Measurements from ENCODE around the gene GPR78. TPM values are rescaled to one million over a fixed set of nuclear protein-coding genes. Genes with fewer than 3 reads are reported as not detected.

Gene GPR78
- total RNA-seq, 6 donors from 2014 or later = 0.03 to 0.07 TPM; not detected in 4

DNA sequence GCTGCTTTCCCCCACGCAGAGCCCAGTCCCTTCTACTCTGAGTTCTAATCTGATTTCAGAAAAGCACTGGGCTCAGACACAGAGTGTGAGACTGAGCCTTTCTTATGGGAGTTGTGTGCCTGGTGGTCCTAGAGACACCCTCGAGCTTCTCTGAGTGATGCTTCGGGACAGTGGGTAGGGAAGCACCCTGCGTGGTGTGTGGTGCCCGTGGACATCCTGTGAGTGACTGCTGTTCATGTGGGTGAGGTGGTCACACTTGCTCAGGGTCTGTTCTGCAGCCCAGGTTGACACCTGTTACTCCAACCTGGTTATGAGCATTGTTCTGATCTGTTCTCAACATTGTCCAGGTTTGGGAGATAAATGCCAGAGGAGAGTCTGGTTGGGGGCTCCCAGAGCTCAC is 6.1 kb downstream of the GPR78 start:
- Histone ChIP-seq H3K4me3 (no peak overlapping the region), H3K4me1 (no peaks in the 10 kb centered on the region), H3K27me3 (peaks cover 0 to 7% (median 0%) of the 10 kb centered on the region in 4 donors), H3K9me3 (no peaks in the 10 kb centered on the region), H3K27ac (no peak overlapping the region), H3K36me3 (no peaks in the 10 kb centered on the region)
- TF ChIP-seq POLR2AphosphoS5 (IDR thresholded peaks at IDR 0.05) (no peak), EP300 (IDR thresholded peaks at IDR 0.05) (no peak), POLR2A (IDR thresholded peaks at IDR 0.05) (no peak)
- TF ChIP-seq, protein P1, sequence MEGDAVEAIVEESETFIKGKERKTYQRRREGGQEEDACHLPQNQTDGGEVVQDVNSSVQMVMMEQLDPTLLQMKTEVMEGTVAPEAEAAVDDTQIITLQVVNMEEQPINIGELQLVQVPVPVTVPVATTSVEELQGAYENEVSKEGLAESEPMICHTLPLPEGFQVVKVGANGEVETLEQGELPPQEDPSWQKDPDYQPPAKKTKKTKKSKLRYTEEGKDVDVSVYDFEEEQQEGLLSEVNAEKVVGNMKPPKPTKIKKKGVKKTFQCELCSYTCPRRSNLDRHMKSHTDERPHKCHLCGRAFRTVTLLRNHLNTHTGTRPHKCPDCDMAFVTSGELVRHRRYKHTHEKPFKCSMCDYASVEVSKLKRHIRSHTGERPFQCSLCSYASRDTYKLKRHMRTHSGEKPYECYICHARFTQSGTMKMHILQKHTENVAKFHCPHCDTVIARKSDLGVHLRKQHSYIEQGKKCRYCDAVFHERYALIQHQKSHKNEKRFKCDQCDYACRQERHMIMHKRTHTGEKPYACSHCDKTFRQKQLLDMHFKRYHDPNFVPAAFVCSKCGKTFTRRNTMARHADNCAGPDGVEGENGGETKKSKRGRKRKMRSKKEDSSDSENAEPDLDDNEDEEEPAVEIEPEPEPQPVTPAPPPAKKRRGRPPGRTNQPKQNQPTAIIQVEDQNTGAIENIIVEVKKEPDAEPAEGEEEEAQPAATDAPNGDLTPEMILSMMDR (IDR thresholded peaks at IDR 0.05) = no peak
- no peak for ATAC-seq (ENCODE audit: low FRiP score in 2 of 2)
- WGBS, 2 donors = 34 to 58% methylated on average over 2 to 5 of the region's 5 CpGs
- DNase-seq = no peak

DNA sequence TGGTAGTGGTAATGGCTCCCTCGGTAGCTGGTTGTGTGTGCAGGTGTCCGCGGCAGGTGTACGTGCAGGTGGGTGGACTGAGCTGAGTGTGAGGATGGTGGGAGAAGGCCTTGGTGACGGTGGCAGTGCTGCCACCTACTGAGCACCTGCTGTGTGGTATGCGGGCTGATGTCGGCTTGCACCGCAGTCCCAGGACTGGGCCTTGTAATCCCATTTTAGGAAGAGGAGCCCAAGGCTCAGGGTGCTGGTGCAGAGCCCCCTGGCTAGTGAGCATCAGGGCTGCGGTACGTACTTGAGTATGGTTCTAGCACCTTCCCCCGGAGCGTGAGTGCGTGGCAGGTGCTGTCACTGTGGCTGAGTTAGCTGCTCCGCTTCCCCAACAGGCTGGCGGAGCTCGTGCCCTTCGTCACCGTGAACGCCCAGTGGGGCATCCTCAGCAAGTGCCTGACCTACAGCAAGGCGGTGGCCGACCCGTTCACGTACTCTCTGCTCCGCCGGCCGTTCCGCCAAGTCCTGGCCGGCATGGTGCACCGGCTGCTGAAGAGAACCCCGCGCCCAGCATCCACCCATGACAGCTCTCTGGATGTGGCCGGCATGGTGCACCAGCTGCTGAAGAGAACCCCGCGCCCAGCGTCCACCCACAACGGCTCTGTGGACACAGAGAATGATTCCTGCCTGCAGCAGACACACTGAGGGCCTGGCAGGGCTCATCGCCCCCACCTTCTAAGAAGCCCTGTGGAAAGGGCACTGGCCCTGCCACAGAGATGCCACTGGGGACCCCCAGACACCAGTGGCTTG is 6.7 kb downstream of the GPR78 start:
- no peak overlapping the region for H3K4me3 ChIP-seq
- no peaks in the 10 kb centered on the region for H3K36me3 ChIP-seq
- ATAC-seq (ENCODE audit: low FRiP score in 2 of 2) (no peak), DNase-seq (peak; percentile 18 to 71)
- H3K9me3 ChIP-seq = no peaks in the 10 kb centered on the region
- H3K27me3 ChIP-seq = peaks cover 0 to 7% (median 0%) of the 10 kb centered on the region in 4 donors
- no peaks in the 10 kb centered on the region for H3K4me1 ChIP-seq
- 76% methylated on average over 22 of the region's 37 CpGs; no CpG with 5 or more reads in 1 of the 2 donors for WGBS, 2 donors
- TF ChIP-seq, protein P1 (IDR thresholded peaks at IDR 0.05) = no peak
- no peak for TF ChIP-seq POLR2A (IDR thresholded peaks at IDR 0.05)
- no peak for TF ChIP-seq POLR2AphosphoS5 (IDR thresholded peaks at IDR 0.05)
- TF ChIP-seq EP300 (IDR thresholded peaks at IDR 0.05) = no peak
- no peak overlapping the region for H3K27ac ChIP-seq

DNA sequence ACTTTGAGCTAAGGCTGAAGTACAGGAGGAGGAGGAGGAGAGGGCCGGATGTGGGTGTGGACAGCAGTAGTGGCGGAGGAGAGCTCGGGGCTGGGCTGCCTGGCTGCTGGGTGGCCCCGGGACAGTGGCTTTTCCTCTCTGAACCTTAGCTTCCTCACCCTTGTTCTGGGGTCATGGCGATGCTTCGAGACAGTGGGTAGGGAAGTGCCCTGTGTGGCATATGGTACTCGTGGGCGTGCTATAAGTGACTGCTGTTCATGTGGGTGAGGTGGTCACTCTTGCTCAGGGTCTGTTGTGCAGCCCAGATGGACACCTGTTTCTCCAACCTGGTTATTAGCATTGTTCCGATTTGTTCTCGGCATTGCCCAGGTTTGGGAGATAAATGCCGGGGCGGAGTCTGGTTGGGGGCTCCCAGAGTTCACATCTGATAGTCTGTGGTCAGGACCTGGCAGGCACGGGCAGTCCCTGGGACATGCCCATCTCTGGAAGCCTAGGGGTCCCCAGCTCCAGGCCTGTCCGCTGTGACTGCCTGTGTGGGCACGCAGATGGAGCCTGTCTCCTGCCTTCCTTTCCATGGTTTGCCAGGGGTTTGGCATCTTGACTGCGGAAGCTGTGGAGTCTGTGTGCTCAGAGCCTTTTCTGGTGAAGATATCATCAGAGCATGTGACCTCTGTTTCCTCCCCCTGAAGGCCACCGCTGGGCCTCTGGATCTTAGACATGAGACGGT is 7.4 kb downstream of the GPR78 start:
- no peak overlapping the region for H3K27ac ChIP-seq
- H3K4me3 ChIP-seq = no peak overlapping the region
- ATAC-seq (ENCODE audit: low FRiP score in 2 of 2) (no peak), DNase-seq (no peak)
- WGBS, 2 donors = 81 to 82% methylated on average over 16 to 18 of the region's 18 CpGs
- H3K27me3 ChIP-seq = peaks cover 0 to 11% (median 2%) of the 10 kb centered on the region in 4 donors
- H3K36me3 ChIP-seq = no peaks in the 10 kb centered on the region
- no peak for TF ChIP-seq EP300 (IDR thresholded peaks at IDR 0.05)
- no peak for TF ChIP-seq POLR2A (IDR thresholded peaks at IDR 0.05)
- TF ChIP-seq, protein P1 (IDR thresholded peaks at IDR 0.05) = no peak
- TF ChIP-seq POLR2AphosphoS5 (IDR thresholded peaks at IDR 0.05) = no peak
- H3K4me1 ChIP-seq = peaks cover under 1 to 5% (median 3%) of the 10 kb centered on the region in 4 donors
- H3K9me3 ChIP-seq = no peaks in the 10 kb centered on the region

DNA sequence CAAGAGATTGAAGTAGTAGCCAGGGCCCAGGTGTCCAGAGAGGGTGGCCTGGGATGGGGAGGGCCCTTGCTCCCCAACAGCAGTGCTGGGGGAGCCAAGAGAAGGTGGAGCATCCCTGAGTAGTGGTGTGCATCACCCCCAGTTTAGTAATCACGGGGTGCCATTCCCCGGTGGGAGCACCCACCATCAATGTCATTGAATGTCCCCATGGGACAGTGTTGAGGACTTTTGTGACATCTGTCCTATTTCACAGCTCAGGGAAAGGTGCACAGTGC is 7.9 kb downstream of the GPR78 start:
- no peak for TF ChIP-seq EP300 (IDR thresholded peaks at IDR 0.05)
- TF ChIP-seq, protein P1 (IDR thresholded peaks at IDR 0.05) = no peak

More for the DNA sequence above, 7.9 kb downstream of the GPR78 start:
- no peak for ATAC-seq (ENCODE audit: low FRiP score in 2 of 2)
- peaks cover 3 to 10% (median 6%) of the 10 kb centered on the region in 4 donors for H3K4me1 ChIP-seq
- 88 to 100% methylated on average over 1 to 2 of the region's 2 CpGs for WGBS, 2 donors
- H3K36me3 ChIP-seq = no peaks in the 10 kb centered on the region
- peaks cover 0 to 16% (median 4%) of the 10 kb centered on the region in 4 donors for H3K27me3 ChIP-seq
- H3K4me3 ChIP-seq = no peak overlapping the region
- no peak overlapping the region for H3K27ac ChIP-seq
- no peaks in the 10 kb centered on the region for H3K9me3 ChIP-seq
- no peak for DNase-seq

All from upper lobe of left lung (tissue), 6 donors.